ENCODE results near the gene MRPS34. TPM values are rescaled to one million over a fixed set of nuclear protein-coding genes. Genes with fewer than 3 reads are reported as not detected.

MRPS34 gene
- total RNA-seq (2021; fragmentation: NEBNext Ultra II Directional; extraction: Animal tissue kit (Norgen Biotek cat#: 25700)) = 100 to 1,000 TPM; 122 to 161 (median 132) TPM
- long read RNA-seq, transcript MRPS34-202 (3 exons, 1,024 nt) = major isoform, 166 of 213 reads
- long read RNA-seq, transcript MRPS34-201 (3 exons, 1,040 nt) = minor isoform, 18 of 213 reads
- long read RNA-seq, partial matches to known transcripts = 12 of 213 reads
- long read RNA-seq, other reads (novel, unspliced or antisense) = 16 of 213 reads

- DNase-seq = peak; percentile 74
- peaks cover 8% of the 10 kb centered on the region for H3K36me3 Mint-ChIP-seq (ENCODE audit: low read depth)
- H3K27me3 Mint-ChIP-seq (ENCODE audit: insufficient read depth) = peaks cover 20% of the 10 kb centered on the region
- H3K4me3 Mint-ChIP-seq = peak within 1 kb of the TSS; percentile 95
- H3K9me3 Mint-ChIP-seq = no peaks in the 10 kb centered on the region
- H3K27ac Mint-ChIP-seq = peak within 1 kb of the TSS; percentile 93
- H3K4me1 Mint-ChIP-seq (ENCODE audit: low read depth) = peaks cover 17% of the 10 kb centered on the region
- TF ChIP-seq, protein P1, sequence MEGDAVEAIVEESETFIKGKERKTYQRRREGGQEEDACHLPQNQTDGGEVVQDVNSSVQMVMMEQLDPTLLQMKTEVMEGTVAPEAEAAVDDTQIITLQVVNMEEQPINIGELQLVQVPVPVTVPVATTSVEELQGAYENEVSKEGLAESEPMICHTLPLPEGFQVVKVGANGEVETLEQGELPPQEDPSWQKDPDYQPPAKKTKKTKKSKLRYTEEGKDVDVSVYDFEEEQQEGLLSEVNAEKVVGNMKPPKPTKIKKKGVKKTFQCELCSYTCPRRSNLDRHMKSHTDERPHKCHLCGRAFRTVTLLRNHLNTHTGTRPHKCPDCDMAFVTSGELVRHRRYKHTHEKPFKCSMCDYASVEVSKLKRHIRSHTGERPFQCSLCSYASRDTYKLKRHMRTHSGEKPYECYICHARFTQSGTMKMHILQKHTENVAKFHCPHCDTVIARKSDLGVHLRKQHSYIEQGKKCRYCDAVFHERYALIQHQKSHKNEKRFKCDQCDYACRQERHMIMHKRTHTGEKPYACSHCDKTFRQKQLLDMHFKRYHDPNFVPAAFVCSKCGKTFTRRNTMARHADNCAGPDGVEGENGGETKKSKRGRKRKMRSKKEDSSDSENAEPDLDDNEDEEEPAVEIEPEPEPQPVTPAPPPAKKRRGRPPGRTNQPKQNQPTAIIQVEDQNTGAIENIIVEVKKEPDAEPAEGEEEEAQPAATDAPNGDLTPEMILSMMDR (IDR thresholded peaks at IDR 0.05) = peak; percentile 96
Measured at GRCh38 chr16:1772908-1773702, at the start of gene MRPS34. Gene MRPS34 (minus strand): TSS chr16:1773134. CDS start chr16:1773119, 15 bp downstream.

DNA sequence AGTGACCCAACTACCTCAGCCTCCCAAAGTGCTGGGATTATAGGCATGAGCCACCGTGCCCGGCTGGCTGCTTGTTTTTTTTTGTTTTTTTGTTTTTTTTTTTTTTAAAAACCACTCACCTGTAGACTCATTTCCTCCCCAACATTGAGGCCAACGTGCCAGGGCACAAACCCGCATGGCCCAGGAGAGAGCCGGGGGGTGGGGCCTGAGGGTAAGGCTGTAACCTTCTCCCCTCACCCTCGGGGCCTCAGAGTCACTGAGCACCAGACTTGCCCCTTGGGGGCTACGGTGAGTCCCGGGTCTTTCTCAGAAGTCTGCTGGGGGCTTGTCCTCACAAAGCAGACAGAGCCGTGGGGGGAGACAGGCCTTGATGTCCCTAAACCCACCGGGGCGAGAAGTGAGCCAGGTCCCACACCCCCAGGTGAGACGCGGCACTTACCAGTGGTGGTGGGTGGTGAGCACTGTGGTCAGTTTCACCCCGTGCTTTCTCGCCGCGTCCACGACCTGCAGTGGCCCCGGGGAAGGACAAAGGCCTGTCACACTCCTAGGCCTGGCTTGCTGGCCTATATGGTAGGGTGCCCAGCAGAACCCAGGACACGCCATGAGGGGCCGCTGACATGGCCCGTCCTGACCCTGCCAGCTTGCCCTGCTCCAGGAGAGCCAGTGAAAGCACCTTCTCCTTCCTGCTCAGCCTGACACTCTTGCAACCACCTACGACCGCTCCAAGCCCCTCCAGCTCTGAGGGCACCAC lies 49.1 kb upstream of the MRPS34 start:
- Mint-ChIP-seq H3K4me3 (no peak overlapping the region), H3K9me3 (no peaks in the 10 kb centered on the region)

GRCh38 chr16:1820946-1821290 lies 48.0 kb upstream of the MRPS34 start:
- Mint-ChIP-seq H3K27me3 (ENCODE audit: insufficient read depth) (peaks cover 3% of the 10 kb centered on the region; the same call in 1 of the 2 replicates), H3K4me1 (ENCODE audit: low read depth) (peaks cover 13% of the 10 kb centered on the region), H3K27ac (no peak overlapping the region), H3K4me3 (no peak overlapping the region), H3K9me3 (no peaks in the 10 kb centered on the region), H3K36me3 (ENCODE audit: low read depth) (no peaks in the 10 kb centered on the region)
- TF ChIP-seq, protein P1 (IDR thresholded peaks at IDR 0.05) = no peak
- no peak for DNase-seq

More for the DNA sequence above, 49.1 kb upstream of the MRPS34 start:
- no peak for DNase-seq
- Mint-ChIP-seq H3K27me3 (ENCODE audit: insufficient read depth) (peaks cover 3% of the 10 kb centered on the region; the same call in 1 of the 2 replicates), H3K36me3 (ENCODE audit: low read depth) (no peaks in the 10 kb centered on the region), H3K4me1 (ENCODE audit: low read depth) (peaks cover 13% of the 10 kb centered on the region), H3K27ac (no peak overlapping the region)
- TF ChIP-seq, protein P1 (IDR thresholded peaks at IDR 0.05) = no peak

DNA sequence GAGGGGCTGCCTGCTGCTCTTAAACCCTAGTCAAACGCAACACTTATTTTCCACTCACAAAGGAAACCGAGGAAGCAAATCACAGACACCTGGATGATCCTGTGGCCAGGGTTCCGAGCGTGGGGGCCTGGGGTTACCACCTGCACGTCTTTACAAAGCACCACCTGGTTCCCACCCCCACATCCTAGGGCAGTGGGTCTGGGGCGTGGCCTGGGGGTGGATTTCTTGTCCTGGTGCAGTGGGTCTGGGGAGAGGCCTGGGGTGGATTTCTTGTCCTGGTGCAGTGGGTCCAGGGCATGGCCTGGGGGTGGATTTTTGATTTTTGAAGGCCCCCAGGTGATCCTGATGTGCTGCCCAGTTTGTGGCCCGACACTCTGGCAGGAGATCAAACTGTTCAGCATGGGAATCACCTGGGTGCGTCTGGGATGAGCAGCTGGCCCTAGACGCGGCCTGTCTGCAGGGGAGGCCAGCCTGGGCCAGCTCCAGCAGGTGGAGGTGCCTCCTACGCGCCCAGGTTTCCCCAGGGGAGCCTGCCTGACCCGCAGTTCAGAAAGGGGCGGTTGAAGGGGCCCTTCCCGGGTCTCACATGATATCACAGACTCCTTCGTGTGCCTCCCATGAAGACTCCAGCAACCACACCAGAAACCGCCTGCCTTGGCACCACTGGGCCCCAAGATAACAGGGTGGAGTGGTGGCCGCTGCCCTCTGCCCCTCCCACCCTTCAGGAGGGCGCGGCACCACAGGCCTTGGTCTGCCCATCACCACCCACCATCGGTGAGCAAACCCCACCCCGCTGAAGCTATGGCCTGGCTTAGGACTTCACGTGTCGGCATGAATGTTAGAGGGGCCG lies 47.4 kb upstream of the MRPS34 start:
- H3K4me1 Mint-ChIP-seq (ENCODE audit: low read depth) = peaks cover 13% of the 10 kb centered on the region
- no peak overlapping the region for H3K27ac Mint-ChIP-seq
- no peaks in the 10 kb centered on the region for H3K36me3 Mint-ChIP-seq (ENCODE audit: low read depth)
- H3K9me3 Mint-ChIP-seq = no peaks in the 10 kb centered on the region
- H3K4me3 Mint-ChIP-seq = no peak overlapping the region
- TF ChIP-seq, protein P1 (IDR thresholded peaks at IDR 0.05) = no peak
- DNase-seq = no peak
- peaks cover 3% of the 10 kb centered on the region; the same call in 1 of the 2 replicates for H3K27me3 Mint-ChIP-seq (ENCODE audit: insufficient read depth)

DNA sequence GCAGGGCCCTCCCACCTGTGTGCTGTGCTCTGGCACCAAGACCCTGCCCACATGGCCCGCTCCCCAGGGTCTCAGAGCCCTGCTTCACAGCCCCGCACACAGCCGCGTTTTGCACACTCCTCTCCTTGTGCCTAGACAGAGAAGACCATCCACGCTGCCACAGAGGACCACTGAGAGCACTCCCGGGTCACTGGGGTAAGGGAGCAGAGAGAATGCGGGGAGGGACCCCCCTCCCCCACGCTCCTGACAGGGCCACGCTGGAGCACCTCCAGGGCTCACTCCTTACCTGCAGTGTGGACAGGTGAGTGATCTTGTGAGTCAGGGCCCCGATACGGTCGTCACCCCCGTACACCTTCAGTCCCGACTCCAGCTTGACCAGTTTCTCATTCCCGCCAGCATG lies 46.7 kb upstream of the MRPS34 start:
- H3K4me3 Mint-ChIP-seq = no peak overlapping the region
- no peaks in the 10 kb centered on the region for H3K9me3 Mint-ChIP-seq
- TF ChIP-seq, protein P1 (IDR thresholded peaks at IDR 0.05) = no peak
- H3K4me1 Mint-ChIP-seq (ENCODE audit: low read depth) = peaks cover 11% of the 10 kb centered on the region
- no peak for DNase-seq
- H3K27ac Mint-ChIP-seq = no peak overlapping the region
- H3K27me3 Mint-ChIP-seq (ENCODE audit: insufficient read depth) = no peaks in the 10 kb centered on the region
- no peaks in the 10 kb centered on the region for H3K36me3 Mint-ChIP-seq (ENCODE audit: low read depth)
